IMR-90 (cell line): Measurements from ENCODE around the gene ALOX5AP. TPM values are rescaled to one million over a fixed set of nuclear protein-coding genes. Genes with fewer than 3 reads are reported as not detected.

Experiments
- ATAC-seq: fragments of 200-7000 bp; cut with Tn5 transposase; 2 replicates; pipeline ENCODE4 v1.9.1; 2020; ENCODE audit warnings: low read depth, mild to moderate bottlenecking, moderate library complexity
- BruUV-seq: library from RNA; stranded (reverse); fragments of 400-500 nt; replicated peaks from 2 replicates; lab custom pipeline; 2021; lab: Mats Ljungman, UMichigan
- CTCF ChIA-PET: fragments of 300-600 bp; formaldehyde crosslinking; extraction: SDS; loops from one replicate; lab custom pipeline; 2021; ENCODE audit warnings: antibody characterized with exemption; lab: Yijun Ruan, JAX
- POLR2A ChIA-PET: fragments of 300-600 bp; sonication (Branson Sonifier 250); formaldehyde crosslinking; loops from one replicate; lab custom pipeline; 2022; ENCODE audit warnings: antibody characterized with exemption; ENCODE audit not compliant: unreplicated experiment; lab: Charles Lee
- DNase-seq: peaks from one replicate; pipeline ENCODE4 v3.0.0; 2013
- H2AFZ ChIP-seq: replicated peaks from 2 replicates; pipeline ENCODE3; 2013; ENCODE audit warnings: low read length, mild to moderate bottlenecking; ENCODE audit not compliant: poor library complexity
- H2AK5ac ChIP-seq: 2 replicates; pipeline ENCODE4 v1.6.1; 2013; ENCODE audit warnings: low read depth, low read length, inconsistent platforms
- H2AK9ac ChIP-seq: replicated peaks from 2 replicates; pipeline ENCODE3; 2013; ENCODE audit warnings: mild to moderate bottlenecking, low read depth, low read length, moderate library complexity; ENCODE audit not compliant: poor library complexity
- H2BK120ac ChIP-seq: 2 replicates; pipeline ENCODE4 v1.6.1; 2013; ENCODE audit warnings: low read depth, low read length, inconsistent platforms
- H2BK15ac ChIP-seq: 3 replicates; pipeline ENCODE4 v1.6.1; 2013; ENCODE audit warnings: low read depth, low read length, inconsistent platforms
- H2BK20ac ChIP-seq: 2 replicates; pipeline ENCODE4 v1.6.1; 2013; ENCODE audit warnings: low read depth, mild to moderate bottlenecking, inconsistent platforms, low read length, moderate library complexity
- H2BK5ac ChIP-seq: 2 replicates; pipeline ENCODE4 v1.6.1; 2013; ENCODE audit warnings: mild to moderate bottlenecking, low read depth, low read length, inconsistent platforms; ENCODE audit not compliant: poor library complexity, severe bottlenecking
- H3K14ac ChIP-seq: replicated peaks from 2 replicates; pipeline ENCODE4 v1.6.1; 2013; ENCODE audit warnings: low read depth, low read length, inconsistent platforms
- H3K18ac ChIP-seq: 2 replicates; pipeline ENCODE4 v1.6.1; 2013; ENCODE audit warnings: low read depth, low read length, control low read depth
- H3K23ac ChIP-seq: 2 replicates; pipeline ENCODE4 v1.6.1; 2013; ENCODE audit warnings: low read depth, low read length, inconsistent platforms
- H3K27ac ChIP-seq: 2 replicates; pipeline ENCODE4 v1.5.1; 2013; ENCODE audit warnings: mild to moderate bottlenecking, control low read depth, low read length; ENCODE audit not compliant: insufficient read depth
- H3K27me3 ChIP-seq: 2 replicates; pipeline ENCODE4 v1.6.1; 2013; ENCODE audit warnings: low read length; ENCODE audit not compliant: control insufficient read depth, insufficient read depth
- H3K36me3 ChIP-seq: 2 replicates; pipeline ENCODE4 v1.6.1; 2013; ENCODE audit warnings: low read length, mixed read lengths; ENCODE audit not compliant: control insufficient read depth, insufficient read depth
- H3K4ac ChIP-seq: 2 replicates; pipeline ENCODE4 v1.6.1; 2013; ENCODE audit warnings: low read depth, low read length, inconsistent platforms
- H3K4me1 ChIP-seq: 2 replicates; pipeline ENCODE4 v1.6.1; 2013; ENCODE audit warnings: low read length, mixed read lengths; ENCODE audit not compliant: control insufficient read depth, insufficient read depth
- H3K4me2 ChIP-seq: 2 replicates; pipeline ENCODE4 v1.6.1; 2013; ENCODE audit warnings: low read depth, mild to moderate bottlenecking, control low read depth, low read length, moderate library complexity
- H3K4me3 ChIP-seq: 2 replicates; pipeline ENCODE4 v1.5.1; 2013; ENCODE audit warnings: low read depth, mild to moderate bottlenecking, control low read depth, low read length, moderate library complexity; ENCODE audit not compliant: insufficient read depth
- H3K56ac ChIP-seq: 2 replicates; pipeline ENCODE4 v1.6.1; 2013; ENCODE audit warnings: low read length, inconsistent platforms; ENCODE audit not compliant: insufficient read depth; ENCODE audit errors: extremely low read depth
- H3K79me1 ChIP-seq, 2 experiments: 2 replicates each; pipeline ENCODE4 v1.6.1; 2013; ENCODE audit warnings: low read length in 2 of 2, inconsistent platforms in 1 of 2, low read depth in 1 of 2
- H3K9ac ChIP-seq: 2 replicates; pipeline ENCODE4 v1.6.1; 2013; ENCODE audit warnings: low read depth, low read length, control low read depth
- H3K9me1 ChIP-seq: 2 replicates; pipeline ENCODE4 v1.6.1; 2013; ENCODE audit warnings: low read length, inconsistent platforms; ENCODE audit not compliant: insufficient read depth
- H3K9me3 ChIP-seq: 2 replicates; pipeline ENCODE4 v1.6.1; 2013; ENCODE audit warnings: low read length; ENCODE audit not compliant: control insufficient read depth, insufficient read depth
- H4K20me1 ChIP-seq: 2 replicates; pipeline ENCODE4 v1.6.1; 2013; ENCODE audit warnings: low read length, inconsistent platforms; ENCODE audit not compliant: insufficient read depth
- H4K5ac ChIP-seq: 2 replicates; pipeline ENCODE4 v1.6.1; 2013; ENCODE audit warnings: mild to moderate bottlenecking, low read depth, low read length, control low read depth
- H4K8ac ChIP-seq, 2 experiments: 2 replicates each; pipeline ENCODE4 v1.6.1; 2013; ENCODE audit warnings: low read depth in 2 of 2, low read length in 2 of 2, control low read depth in 1 of 2, inconsistent platforms in 1 of 2
- H4K91ac ChIP-seq: 2 replicates; pipeline ENCODE4 v1.6.1; 2013; ENCODE audit warnings: low read depth, low read length, inconsistent platforms; ENCODE audit not compliant: insufficient read depth
- BHLHE40 ChIP-seq: fragments of 150-350 bp; IDR thresholded peaks from 2 replicates; pipeline ENCODE4 v1.6.1; 2016; ENCODE audit warnings: mild to moderate bottlenecking, low read depth, low read length
- CHD1 ChIP-seq: IDR thresholded peaks from 2 replicates; pipeline ENCODE4 v1.6.1; 2012; ENCODE audit warnings: low read depth, low read length, improper control_type of control experiment
- MXI1 ChIP-seq: IDR thresholded peaks from 2 replicates; pipeline ENCODE4 v1.6.1; 2012; ENCODE audit warnings: low read depth, mild to moderate bottlenecking, low read length, moderate library complexity, borderline replicate concordance
- NFE2L2 ChIP-seq: fragments of 150-350 bp; IDR thresholded peaks from 2 replicates; pipeline ENCODE4 v1.6.1; 2016; ENCODE audit warnings: low read depth, mild to moderate bottlenecking, low read length
- RAD21 ChIP-seq: IDR thresholded peaks from 2 replicates; pipeline ENCODE4 v1.6.1; 2012; ENCODE audit warnings: low read length, improper control_type of control experiment
- SMC3 ChIP-seq: fragments of 150-350 bp; IDR thresholded peaks from 2 replicates; pipeline ENCODE4 v1.6.1; 2016; ENCODE audit warnings: low read depth, mild to moderate bottlenecking, antibody characterized with exemption, low read length, moderate library complexity
- WGBS, 2 experiments: methylation state at CpG; one replicate each; pipeline versions ENCODE4 v1.1.5 to v1.1.7; 2013; ENCODE audit warnings: missing lambda C conversion rate in 2 of 2; ENCODE audit not compliant: insufficient read length in 1 of 2; ENCODE audit errors: extremely low coverage in 2 of 2; 5-methylcytosine and 5-hydroxymethylcytosine counted together
- dilution Hi-C: fragments of 300-500 bp; cut with HindIII; formaldehyde crosslinking; loops from one replicate; pipeline ENCODE4 v1.14.3; 2018; ENCODE audit warnings: low sequenced_read_pairs; ENCODE audit not compliant: unreplicated experiment
- in situ Hi-C: fragments of 300-500 bp; cut with MboI; formaldehyde crosslinking; loops from 3 replicates; pipeline ENCODE4 v1.14.3; 2019; ENCODE audit warnings: low sequenced_read_pairs, inconsistent platforms, mixed read lengths
- intact Hi-C: fragments of 100-400 bp; cut with micrococcal nuclease; formaldehyde crosslinking; loops from 2 replicates; pipeline ENCODE4 v1.10.0; 2022
- polyA plus RNA-seq, 3 experiments: library from polyadenylated mRNA; depleted of rRNA; stranded (reverse); fragments of >200 nt; gene quantifications; 2 replicates each; pipeline ENCODE4 v1.2.3, GENCODE V29; 2012; ENCODE audit warnings: low replicate concordance in 1 of 3
- total RNA-seq: library from RNA; depleted of rRNA; stranded (reverse); fragments of >200 nt; gene quantifications from 2 replicates; pipeline ENCODE4 v1.2.3, GENCODE V29; 2012
- TF ChIP-seq, protein P1 (sequence below): conservative IDR thresholded peaks from 2 replicates; pipeline ENCODE4 v1.5.1; 2012; ENCODE audit warnings: mild to moderate bottlenecking, low read depth, low read length, improper control_type of control experiment
- TF ChIP-seq, protein P2 (sequence below): fragments of 150-350 bp; IDR thresholded peaks from 2 replicates; pipeline ENCODE4 v1.6.1; 2017; ENCODE audit warnings: mild to moderate bottlenecking, antibody characterized with exemption, low read length, low read depth
- TF ChIP-seq, protein P3 (sequence below): fragments of 150-350 bp; IDR thresholded peaks from 2 replicates; pipeline ENCODE4 v1.6.1; 2016; ENCODE audit warnings: low read depth, mild to moderate bottlenecking, low read length, moderate library complexity, borderline replicate concordance

Gene ALOX5AP
- total and polyA plus RNA-seq, 2 of the 4 experiments (the other 2 are of a cell fraction), result 0.62 TPM; not detected in 1

DNA sequence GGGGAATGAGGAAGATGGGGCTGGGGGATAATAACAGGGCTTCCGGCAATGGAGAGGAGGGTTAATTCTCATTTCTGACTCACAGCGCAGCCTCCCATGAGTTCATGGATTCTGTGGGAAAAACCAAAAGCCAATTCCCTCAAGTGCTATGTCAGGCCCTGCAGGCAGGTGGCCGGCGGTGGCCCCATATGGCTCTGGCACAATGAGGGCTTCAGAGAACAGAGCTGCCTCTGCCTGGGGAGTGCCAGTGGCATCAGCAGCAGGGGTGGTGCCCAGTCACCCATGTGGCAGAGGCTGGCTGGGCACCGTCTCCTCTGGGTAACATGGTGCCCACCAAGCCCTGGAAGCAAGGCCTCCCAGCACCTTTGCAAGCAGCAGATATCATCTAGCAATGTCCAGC lies 69.1 kb downstream of the ALOX5AP start:
- no peak for ATAC-seq
- no peak overlapping the region for H3K27ac ChIP-seq
- peak overlapping the region; percentile 94 for H2BK120ac ChIP-seq
- H2AFZ ChIP-seq, result no peak overlapping the region
- peak overlapping the region; percentile 83; the same call in 1 of the 2 replicates for H2AK5ac ChIP-seq
- H2BK15ac ChIP-seq, result peak overlapping the region; percentile 56; the same call in 1 of the 3 replicates
- no TSS peak for BruUV-seq
- POLR2A ChIA-PET, result no interaction called here
- peak overlapping the region; percentile 84 for H3K4ac ChIP-seq
- TF ChIP-seq, protein P1, sequence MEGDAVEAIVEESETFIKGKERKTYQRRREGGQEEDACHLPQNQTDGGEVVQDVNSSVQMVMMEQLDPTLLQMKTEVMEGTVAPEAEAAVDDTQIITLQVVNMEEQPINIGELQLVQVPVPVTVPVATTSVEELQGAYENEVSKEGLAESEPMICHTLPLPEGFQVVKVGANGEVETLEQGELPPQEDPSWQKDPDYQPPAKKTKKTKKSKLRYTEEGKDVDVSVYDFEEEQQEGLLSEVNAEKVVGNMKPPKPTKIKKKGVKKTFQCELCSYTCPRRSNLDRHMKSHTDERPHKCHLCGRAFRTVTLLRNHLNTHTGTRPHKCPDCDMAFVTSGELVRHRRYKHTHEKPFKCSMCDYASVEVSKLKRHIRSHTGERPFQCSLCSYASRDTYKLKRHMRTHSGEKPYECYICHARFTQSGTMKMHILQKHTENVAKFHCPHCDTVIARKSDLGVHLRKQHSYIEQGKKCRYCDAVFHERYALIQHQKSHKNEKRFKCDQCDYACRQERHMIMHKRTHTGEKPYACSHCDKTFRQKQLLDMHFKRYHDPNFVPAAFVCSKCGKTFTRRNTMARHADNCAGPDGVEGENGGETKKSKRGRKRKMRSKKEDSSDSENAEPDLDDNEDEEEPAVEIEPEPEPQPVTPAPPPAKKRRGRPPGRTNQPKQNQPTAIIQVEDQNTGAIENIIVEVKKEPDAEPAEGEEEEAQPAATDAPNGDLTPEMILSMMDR, result 0 out of 2 replicates have a peak, but pooled peaks have one; percentile 21
- TF ChIP-seq CHD1 (no peak), SMC3 (peak; percentile 30; the same call in 1 of the 2 replicates), NFE2L2 (no peak), BHLHE40 (no peak), RAD21 (peak; percentile 23; the same call in 1 of the 2 replicates), MXI1 (no peak)
- TF ChIP-seq, protein P2, sequence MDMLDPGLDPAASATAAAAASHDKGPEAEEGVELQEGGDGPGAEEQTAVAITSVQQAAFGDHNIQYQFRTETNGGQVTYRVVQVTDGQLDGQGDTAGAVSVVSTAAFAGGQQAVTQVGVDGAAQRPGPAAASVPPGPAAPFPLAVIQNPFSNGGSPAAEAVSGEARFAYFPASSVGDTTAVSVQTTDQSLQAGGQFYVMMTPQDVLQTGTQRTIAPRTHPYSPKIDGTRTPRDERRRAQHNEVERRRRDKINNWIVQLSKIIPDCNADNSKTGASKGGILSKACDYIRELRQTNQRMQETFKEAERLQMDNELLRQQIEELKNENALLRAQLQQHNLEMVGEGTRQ, result no peak
- TF ChIP-seq, protein P3, sequence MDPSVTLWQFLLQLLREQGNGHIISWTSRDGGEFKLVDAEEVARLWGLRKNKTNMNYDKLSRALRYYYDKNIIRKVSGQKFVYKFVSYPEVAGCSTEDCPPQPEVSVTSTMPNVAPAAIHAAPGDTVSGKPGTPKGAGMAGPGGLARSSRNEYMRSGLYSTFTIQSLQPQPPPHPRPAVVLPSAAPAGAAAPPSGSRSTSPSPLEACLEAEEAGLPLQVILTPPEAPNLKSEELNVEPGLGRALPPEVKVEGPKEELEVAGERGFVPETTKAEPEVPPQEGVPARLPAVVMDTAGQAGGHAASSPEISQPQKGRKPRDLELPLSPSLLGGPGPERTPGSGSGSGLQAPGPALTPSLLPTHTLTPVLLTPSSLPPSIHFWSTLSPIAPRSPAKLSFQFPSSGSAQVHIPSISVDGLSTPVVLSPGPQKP, result no peak
- no peak for DNase-seq
- H3K27me3 ChIP-seq, result no peaks in the 10 kb centered on the region
- H3K36me3 ChIP-seq, result no peaks in the 10 kb centered on the region
- peaks cover 5% of the 10 kb centered on the region; the same call in 1 of the 2 replicates for H3K9me1 ChIP-seq
- no peak overlapping the region for H3K14ac ChIP-seq
- no peak overlapping the region for H3K18ac ChIP-seq
- no peak overlapping the region for H4K5ac ChIP-seq
- H4K91ac ChIP-seq, result 0 out of 2 replicates have a peak overlapping the region, but pooled peaks have one; percentile 55
- peak overlapping the region in 1 of 2 experiments; percentile 21; a peak in 2 of 4 replicates for H4K8ac ChIP-seq
- H3K79me1 ChIP-seq, result no peaks in the 10 kb centered on the region
- H2BK5ac ChIP-seq, result no peak overlapping the region
- H3K4me1 ChIP-seq, result peaks cover 12% of the 10 kb centered on the region
- H2AK9ac ChIP-seq, result no peak overlapping the region
- 100% methylated on average over 1 of the region's 5 CpGs; no CpG with 5 or more reads in 1 of the 2 experiments for WGBS, 2 experiments
- H3K9me3 ChIP-seq, result no peaks in the 10 kb centered on the region
- H3K4me2 ChIP-seq, result no peak overlapping the region
- dilution Hi-C loops, result no loop called here
- no peaks in the 10 kb centered on the region for H4K20me1 ChIP-seq
- H2BK20ac ChIP-seq, result peak overlapping the region; percentile 79; the same call in 1 of the 2 replicates
- H3K9ac ChIP-seq, result no peak overlapping the region
- no peak overlapping the region for H3K56ac ChIP-seq
- CTCF ChIA-PET, result interaction anchor here (0.6 to 1.5 kb wide), 3 partner anchors 62 to 898 kb away, joined by 3 to 5 read pairs (median 4); no protein-coding TSS in a partner anchor
- in situ Hi-C loops, result loop anchor here (10.0 to 25.0 kb wide), 3 partner anchors 210 to 670 kb away; partner anchors contain the start of gene HMGB1
- intact Hi-C loops, result loop anchor here (5.0 to 10.0 kb wide), 4 partner anchors 170 to 672 kb away; no protein-coding TSS in a partner anchor
- H3K23ac ChIP-seq, result no peak overlapping the region
- no peak overlapping the region for H3K4me3 ChIP-seq
